ENCODE data around the gene CDX1.

CDX1 gene

DNA sequence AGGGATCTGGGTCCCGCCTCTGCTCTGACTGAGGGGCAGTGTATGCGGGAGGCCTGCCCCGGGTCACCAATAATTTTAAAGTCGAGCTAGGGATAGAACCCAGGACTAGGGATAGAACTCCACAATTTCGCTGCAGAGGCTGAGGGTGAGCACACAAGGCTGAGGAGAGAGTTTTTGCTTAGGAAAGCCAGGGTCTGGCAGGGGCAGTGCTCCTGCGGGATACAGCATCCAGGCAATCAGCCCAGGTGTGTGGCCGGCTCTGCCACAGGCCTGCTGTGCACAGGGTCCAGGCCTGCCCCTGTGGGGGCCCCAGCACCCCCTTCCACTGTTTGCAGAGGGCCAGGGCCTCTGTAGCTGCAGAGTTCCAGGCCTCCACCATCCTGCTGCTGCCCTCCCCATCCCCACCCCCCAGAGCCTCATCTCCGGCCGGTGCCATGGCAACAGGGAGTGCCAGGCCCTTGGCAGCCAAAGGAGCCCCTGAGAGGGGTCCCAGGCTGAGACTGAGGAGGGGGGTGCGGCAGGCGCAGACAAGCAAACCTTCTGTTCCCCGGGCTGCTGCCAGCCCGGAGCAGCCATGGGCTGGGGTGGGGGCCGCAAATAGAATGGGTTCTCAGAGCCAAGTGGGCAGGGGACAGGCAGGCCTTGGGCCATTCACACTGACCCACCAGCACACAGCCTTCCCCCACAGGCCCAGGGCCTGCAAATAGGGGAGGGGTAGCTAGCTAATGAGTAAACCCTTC lies 19.5 kb upstream of the CDX1 start:
- DNase-seq = peak; percentile 82

DNA sequence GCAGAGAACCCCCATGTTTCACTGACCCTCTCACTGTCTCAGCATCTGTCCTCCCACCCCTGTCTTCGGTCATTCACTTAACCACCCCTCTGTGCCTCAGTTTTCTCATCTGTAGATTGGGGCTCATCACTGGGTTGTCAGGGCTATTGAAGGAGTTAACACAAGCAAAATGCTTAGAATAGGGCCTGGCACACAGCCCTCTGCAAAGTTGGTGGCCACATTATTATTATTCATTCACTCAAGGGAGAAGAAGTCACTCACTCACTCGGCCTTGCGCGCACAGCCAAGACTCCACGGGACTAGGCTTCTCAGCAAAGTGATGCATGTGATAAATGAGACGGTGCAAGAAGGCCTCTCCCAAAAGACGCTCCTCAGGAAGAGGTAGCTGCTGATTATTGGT lies 18.9 kb upstream of the CDX1 start:
- DNase-seq = no peak

DNA sequence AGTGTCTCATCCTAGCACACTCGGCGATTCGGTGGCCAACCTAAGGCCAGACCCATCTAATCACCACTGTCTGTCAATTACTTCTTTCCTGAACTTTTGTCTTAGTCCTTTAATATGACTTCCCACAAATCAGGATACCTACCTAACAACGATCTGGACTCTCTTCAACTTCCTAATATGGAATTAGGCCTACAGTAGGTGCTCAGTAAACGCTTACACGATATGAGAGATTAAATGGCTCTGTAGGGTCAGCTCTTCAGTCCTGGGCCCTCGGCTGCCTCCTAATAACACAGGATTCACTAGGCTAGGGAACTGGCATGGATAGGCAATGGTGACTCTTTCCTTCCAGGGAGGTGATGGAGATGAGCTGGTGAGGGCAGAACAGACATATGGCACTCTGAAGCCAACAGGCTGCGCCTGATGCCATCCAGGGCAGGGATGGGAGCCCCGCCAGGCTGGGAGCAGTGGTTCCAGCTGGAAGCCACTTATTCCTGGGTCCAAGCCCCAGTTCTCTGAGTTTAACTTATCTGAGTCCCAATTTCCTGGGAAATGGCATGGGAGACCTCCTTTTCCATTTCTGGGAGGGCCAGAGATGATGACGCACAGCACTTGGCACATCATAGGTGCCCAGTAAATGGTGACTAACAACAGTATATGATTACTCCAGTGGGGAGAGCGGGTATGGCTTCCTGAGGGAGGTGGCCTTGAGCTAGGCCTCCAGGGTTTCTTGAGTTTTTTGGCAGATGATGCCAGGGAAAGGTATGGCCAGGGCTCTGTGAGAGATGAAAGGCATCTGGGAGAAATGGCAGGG lies 18.3 kb upstream of the CDX1 start:
- no peak for DNase-seq

DNA sequence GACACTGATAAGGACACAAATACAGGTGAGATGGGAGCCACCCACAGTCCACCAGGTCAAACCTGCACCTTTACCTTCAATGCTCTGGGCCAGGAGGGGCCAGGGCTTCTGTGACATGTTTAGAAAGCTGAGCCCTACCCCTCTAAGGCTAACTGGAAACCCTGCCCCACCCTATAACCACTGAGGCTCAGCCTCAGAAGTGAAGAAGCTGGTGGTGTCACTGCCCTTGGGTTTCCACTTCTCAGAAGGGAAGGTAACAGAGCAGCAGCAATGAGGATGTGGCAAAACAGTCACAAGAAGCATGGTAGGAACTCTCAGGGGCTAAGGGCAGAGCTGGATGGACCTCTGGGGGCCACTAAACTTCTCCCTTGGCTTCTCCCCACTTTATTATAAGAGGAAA lies 17.0 kb upstream of the CDX1 start:
- DNase-seq = no peak

DNA sequence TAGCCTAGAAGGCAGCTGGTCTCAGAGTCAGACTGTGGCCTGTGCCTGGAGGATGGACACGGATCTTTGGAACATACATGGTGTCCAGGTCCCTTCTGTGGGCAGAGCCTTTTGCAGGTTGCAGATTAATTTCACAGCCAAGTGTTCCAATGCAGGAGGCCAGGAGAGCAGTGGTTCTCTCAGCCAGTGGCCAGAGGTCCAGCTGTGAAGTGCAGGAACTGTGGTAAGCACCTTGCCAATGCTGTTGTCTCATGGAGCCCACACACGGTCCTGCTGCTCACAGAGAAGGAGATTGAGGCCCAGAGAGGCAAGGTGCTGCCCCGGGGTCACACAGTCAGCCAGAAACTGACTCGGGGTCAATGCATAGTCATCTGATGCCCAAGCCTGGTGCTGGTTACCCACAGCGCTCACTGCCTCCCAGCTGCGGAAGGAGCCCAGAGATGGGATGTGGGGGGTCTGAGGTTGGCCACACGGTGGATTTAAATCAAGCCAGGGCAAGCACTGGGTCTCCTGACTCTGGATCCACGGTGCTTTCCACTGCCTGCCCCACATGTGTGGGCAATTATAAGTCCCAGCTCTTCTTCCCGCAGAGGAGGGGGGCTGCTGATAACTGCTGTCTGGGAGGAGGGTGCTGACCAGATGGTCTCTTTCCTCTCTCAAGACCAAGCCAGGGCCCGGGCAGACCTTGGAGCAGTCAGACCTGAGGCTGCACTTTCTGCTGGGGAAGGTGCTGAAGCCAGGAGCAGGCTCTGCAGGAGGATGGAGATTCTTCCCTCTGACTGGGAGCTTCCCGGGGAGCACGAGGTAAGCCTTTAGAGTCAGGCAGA lies 13.7 kb upstream of the CDX1 start:
- DNase-seq = no peak

DNA sequence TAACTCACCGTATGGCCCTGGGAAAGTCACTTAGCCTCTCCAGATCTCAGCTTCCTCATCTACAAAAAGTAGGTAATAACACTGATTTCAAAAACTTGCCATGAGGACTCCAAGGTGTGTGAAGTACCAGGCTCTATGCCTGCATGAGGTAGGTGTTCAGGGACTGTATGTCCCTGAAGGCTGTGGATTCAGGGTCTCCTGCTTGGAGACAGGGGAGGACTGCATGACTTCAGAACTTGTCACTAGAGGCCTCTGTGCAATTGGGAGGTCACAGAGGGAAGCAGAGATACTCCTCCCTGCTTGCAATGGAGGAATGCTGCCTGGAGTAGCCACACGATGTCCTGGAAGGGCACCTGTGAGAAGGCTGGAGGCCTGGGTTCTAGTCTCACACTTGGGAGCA lies 13.1 kb upstream of the CDX1 start:
- no peak for DNase-seq

DNA sequence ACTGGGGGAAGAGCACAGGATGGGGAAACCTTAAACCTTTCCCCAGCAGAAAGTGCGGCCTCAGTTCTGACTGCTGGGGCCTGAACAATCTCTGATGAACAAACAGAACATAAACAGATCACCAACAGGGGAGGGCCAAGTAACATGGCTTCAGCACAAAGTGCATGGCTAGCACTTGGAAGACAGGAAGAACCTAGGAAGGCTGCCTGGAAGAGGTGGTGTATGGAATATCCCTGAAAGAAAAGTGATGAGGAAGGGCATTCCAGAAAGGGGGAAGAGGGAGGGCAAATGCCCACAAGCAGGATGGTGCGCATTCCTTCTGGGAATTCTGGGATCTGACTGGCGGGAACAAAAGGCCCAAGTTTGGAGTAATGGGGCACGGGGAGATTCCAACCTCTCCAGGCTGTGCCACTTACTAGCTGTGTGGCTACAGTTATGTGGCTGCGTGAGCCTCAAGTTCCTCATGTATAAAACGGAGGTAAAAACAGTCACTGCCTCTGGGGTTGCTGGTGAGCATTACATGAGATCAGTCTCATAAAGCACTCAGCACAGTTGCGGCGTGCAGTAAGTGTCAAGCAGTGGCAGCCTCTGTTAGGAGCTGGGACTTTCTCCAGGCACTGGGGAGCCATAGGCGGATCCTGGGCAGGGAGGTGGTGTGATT lies 12.5 kb upstream of the CDX1 start:
- no peak for DNase-seq

DNA sequence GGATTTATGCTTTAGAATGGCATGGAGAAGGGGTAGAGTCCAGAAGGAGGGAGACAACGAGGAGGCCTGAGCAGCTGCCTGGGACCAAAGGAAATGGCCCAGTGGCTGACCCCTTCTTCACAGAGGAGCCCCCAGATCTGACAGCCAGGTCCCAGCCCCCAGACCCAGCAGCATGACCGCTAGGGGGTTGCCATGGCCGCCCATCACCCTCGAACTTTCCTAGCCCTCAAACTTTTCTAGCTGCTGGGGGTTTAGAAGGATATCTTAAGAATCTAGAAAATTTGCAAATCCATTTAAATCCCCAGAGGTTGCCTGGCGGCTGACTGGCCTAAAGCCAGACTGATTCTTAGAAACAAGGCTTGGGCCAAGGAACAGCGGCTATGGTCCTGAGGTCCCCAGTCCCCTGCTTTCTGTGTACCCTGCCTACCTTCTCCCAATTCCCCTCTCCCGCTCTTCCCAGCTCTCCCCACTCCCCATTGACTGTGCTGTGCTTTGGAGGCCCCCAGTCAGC lies 11.9 kb upstream of the CDX1 start:
- DNase-seq = no peak

DNA sequence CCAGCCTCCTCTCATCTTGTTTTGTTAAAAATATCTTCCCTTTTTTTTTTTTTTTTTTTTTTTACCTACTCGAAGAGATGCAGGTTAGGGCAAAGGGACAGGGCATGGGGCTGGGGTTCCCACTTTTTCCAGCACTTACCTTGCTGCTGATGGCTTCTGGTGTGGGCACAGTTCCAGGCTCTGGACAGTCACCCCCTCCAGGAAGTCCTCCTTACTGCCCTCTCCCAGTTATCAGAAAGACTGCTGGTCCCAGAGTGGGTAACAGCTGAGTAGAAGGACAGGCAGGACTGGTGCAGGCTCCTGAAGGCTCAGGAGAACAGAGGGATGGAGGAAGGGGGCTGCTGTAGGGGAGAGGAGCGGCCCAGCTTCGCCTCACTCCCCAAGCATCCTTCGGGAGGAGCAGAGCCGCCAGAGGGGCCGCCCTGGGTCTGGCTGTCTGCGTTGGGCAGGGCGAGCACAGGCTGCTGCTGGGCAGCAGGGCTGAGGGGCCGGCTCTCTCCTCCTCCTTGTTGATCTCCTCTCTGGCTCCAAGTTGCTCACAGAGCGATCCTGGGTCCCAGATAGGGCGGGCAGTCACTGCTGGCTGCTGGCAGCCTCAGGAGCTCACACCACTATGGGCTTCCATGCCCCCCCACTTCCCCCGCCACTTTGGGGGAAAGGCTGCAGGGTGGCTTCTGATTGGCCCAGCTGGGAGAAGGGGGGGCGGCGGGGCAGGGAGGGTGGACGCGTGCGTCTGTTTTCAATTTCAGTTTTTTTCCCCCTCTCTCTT lies 11.1 kb upstream of the CDX1 start, which contains the start of gene PDGFRB:
PDGFRB (minus strand) TSS at position 588 of the 769 bp plus-strand sequence. CDS start 18,798 bp downstream, outside the sequence.
- peak; percentile 95 for DNase-seq

DNA sequence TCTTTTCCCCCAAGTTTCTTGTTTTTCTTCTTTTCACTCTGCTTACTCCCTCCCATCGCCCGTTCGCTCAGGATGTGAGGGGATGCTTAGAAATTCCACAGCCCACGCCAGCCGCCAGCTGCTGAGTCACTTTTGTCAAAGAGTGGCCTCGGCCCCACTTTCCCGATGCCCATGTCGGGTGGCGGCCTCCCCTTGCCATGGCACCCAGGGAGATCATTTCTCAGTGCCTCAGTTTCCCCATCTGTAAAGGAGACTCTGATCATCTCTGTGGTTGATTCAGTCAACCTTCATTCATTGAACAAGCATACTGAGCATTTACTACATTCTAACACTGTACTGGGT lies 10.6 kb upstream of the CDX1 start:
- no peak for DNase-seq

DNA sequence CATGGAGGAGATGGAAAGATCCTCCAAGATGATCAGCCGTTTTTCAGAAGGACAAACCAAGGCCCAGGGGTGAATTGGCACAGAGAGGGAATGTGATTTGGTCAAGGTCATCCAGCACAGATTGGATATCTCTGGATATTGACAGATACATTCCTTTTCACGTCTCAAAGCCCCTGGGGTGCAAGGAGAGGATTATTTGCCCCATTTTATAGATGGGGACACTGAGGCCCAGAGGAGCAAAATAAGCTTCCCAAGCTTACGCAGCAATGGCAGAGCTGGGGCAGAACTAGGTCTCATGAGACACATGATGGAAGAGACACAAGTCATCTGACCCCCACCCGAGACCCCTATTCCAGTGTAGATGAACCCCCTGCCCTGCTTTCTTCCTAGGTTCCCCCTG lies 10.0 kb upstream of the CDX1 start:
- DNase-seq = no peak

GRCh38 chr5:150157168-150157567 lies 9.4 kb upstream of the CDX1 start:
- DNase-seq = no peak

GRCh38 chr5:150158170-150158949 lies 8.2 kb upstream of the CDX1 start:
- DNase-seq = no peak

- DNase-seq = no peak
Measured at GRCh38 chr5:150159031-150159430, 7.5 kb upstream of the CDX1 start.

DNA sequence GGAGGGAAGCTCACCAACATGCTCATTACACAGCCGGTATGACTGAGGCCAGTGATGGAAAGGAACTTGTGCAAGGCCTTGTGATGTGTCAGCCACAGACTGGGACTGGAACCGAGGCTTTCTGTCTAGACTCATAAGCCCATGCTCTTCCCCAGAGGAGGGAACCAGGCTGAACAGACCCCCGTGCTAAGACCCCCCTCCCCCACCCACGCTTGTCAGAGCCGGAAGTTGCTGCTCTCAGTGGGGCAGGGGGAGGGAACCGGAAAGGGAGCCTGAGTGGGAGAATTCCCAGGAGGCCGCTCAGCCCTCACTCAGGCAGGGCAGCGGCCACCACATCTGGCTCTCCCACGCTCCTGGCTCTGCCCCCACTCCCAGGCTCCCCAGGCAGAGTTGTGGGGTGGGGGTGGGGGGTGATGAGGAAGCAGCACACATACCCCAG lies 6.8 kb upstream of the CDX1 start:
- DNase-seq = peak; percentile 56

DNA sequence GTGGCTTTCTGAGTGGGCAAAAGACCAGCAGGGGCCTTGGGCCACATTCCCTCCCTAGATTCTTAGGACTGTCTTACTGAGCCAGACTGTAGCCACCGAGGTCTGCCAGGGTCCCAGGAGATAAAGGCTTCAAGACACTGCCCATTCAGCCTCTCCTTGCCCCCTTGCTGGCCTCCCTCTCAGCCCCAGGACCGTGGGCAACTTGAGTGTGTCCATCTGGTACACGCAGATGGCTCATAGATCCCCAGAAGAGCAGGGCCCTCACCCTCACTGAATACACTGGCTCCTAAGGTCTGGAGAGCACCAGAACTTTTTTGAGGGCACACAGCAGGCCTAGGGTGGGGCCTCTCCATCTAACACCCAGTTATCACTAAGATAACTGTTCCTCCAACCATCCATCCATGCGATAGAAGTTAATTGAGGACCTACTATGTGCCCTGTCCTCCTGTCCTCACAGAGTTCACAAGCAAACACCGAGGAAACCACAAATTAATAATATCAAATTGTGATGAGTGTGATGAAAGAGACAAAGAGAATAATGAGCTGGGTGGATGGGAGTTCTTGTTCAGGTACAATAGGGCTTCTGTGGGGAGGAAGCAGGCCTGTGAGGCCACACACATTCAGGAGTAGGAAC lies 6.0 kb upstream of the CDX1 start:
- DNase-seq = peak; percentile 28

- peak; percentile 92 for DNase-seq
Measured at GRCh38 chr5:150161242-150162141, 5.1 kb upstream of the CDX1 start.

DNA sequence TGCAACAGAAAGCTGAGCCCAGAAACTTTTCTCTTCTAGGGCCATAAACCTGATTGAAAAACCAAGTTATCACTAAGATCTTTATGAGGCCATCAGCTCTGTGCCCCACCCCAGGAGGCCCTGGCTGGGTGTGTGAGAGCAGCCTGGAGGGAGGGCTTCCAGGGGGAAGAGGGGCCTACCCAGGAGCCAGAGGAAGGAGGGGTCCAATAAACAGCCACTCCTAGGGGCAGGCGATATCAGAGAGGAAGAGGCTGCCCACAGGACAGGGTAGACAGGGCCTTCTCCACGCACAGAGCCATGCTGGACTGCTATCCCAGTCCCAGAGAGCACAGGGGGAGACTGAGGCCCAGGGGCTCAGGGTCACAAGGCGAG lies 4.5 kb upstream of the CDX1 start:
- DNase-seq = no peak

GRCh38 chr5:150163035-150163434 lies 3.5 kb upstream of the CDX1 start:
- no peak for DNase-seq
